PC-3 (cell line): ENCODE results near the gene C3orf33. TPM values are rescaled to one million over a fixed set of nuclear protein-coding genes. Genes with fewer than 3 reads are reported as not detected.

Experiments
- ATAC-seq: fragments of 200-7000 bp; cut with Tn5 transposase; 2 replicates; pipeline ENCODE4 v1.9.1; 2020; ENCODE audit warnings: mild to moderate bottlenecking, moderate library complexity
- BruUV-seq: library from RNA; stranded (reverse); fragments of 400-500 nt; replicated peaks from 2 replicates; lab custom pipeline; 2021; lab: Mats Ljungman, UMichigan
- CTCF ChIA-PET: fragments of 300-600 bp; sonication (Branson Sonifier 250); formaldehyde crosslinking; loops from one replicate; lab custom pipeline; 2022; ENCODE audit warnings: antibody characterized with exemption; lab: Charles Lee
- POLR2A ChIA-PET: fragments of 300-600 bp; sonication (Branson Sonifier 250); formaldehyde crosslinking; loops from one replicate; lab custom pipeline; 2022; ENCODE audit warnings: antibody characterized with exemption; ENCODE audit not compliant: unreplicated experiment; lab: Charles Lee
- DNase-seq: peaks from one replicate; pipeline ENCODE4 v3.0.0-alpha.2; 2015
- H2AFZ ChIP-seq: fragments of 300-600 bp; sonication (generic); 2 replicates; pipeline ENCODE4 v1.6.0; 2016; ENCODE audit warnings: antibody characterized with exemption, low read length
- H3F3A ChIP-seq: fragments of 300-600 bp; sonication (generic); one replicate; pipeline ENCODE4 v1.6.0; 2017; ENCODE audit warnings: antibody characterized with exemption, low read length, control low read depth, mild to moderate bottlenecking; ENCODE audit not compliant: unreplicated experiment
- H3K27ac ChIP-seq: fragments of 300-600 bp; sonication (generic); 2 replicates; pipeline ENCODE4 v1.5.1; 2016; ENCODE audit warnings: mild to moderate bottlenecking, low read length
- H3K27me3 ChIP-seq: fragments of 300-600 bp; sonication (generic); 2 replicates; pipeline ENCODE4 v1.6.1; 2016; ENCODE audit warnings: low read length, mixed read lengths
- H3K36me3 ChIP-seq: fragments of 300-600 bp; sonication (generic); 2 replicates; pipeline ENCODE4 v1.6.1; 2016; ENCODE audit warnings: low read depth, mixed run types, low read length, mixed read lengths
- H3K4me1 ChIP-seq: fragments of 300-600 bp; sonication (generic); 2 replicates; pipeline ENCODE4 v1.5.1; 2016; ENCODE audit warnings: low read length; ENCODE audit not compliant: insufficient read depth
- H3K4me2 ChIP-seq: fragments of 300-600 bp; sonication (generic); 2 replicates; pipeline ENCODE4 v1.6.0; 2016; ENCODE audit warnings: low read length
- H3K4me3 ChIP-seq: fragments of 300-600 bp; sonication (generic); 2 replicates; pipeline ENCODE4 v1.5.1; 2016; ENCODE audit warnings: mild to moderate bottlenecking, low read length, mixed read lengths
- H3K79me2 ChIP-seq: fragments of 300-600 bp; sonication (generic); 2 replicates; pipeline ENCODE4 v1.6.1; 2017; ENCODE audit warnings: low read length, mixed read lengths
- H3K9ac ChIP-seq: fragments of 300-600 bp; sonication (generic); 2 replicates; pipeline ENCODE4 v1.6.0; 2016; ENCODE audit warnings: mild to moderate bottlenecking, low read length
- H3K9me2 ChIP-seq: fragments of 300-600 bp; sonication (generic); replicated peaks from 2 replicates; pipeline ENCODE4 v1.6.1; 2016; ENCODE audit warnings: mixed run types, low read length, mixed read lengths
- H3K9me3 ChIP-seq: fragments of 300-600 bp; sonication (generic); 2 replicates; pipeline ENCODE4 v1.6.1; 2016; ENCODE audit warnings: low read length, mixed read lengths
- H4K20me1 ChIP-seq: fragments of 300-600 bp; sonication (generic); 2 replicates; pipeline ENCODE4 v1.6.1; 2016; ENCODE audit warnings: low read length, mixed read lengths
- CTCF ChIP-seq: fragments of 300-600 bp; sonication (generic); conservative IDR thresholded peaks from 2 replicates; pipeline ENCODE4 v1.5.1; 2017; ENCODE audit warnings: antibody characterized with exemption, low read depth, mild to moderate bottlenecking, low read length
- EZH2 ChIP-seq: fragments of 300-600 bp; sonication (generic); IDR thresholded peaks from one replicate; pipeline ENCODE4 v1.6.1; 2017; ENCODE audit warnings: antibody characterized with exemption, mild to moderate bottlenecking, low read length; ENCODE audit not compliant: unreplicated experiment
- EZH2phosphoT487 ChIP-seq: fragments of 300-600 bp; sonication (generic); IDR thresholded peaks from 2 replicates; pipeline ENCODE4 v1.6.1; 2018; ENCODE audit warnings: mild to moderate bottlenecking, antibody characterized with exemption, low read length, borderline replicate concordance
- intact Hi-C: fragments of 100-400 bp; cut with micrococcal nuclease; formaldehyde crosslinking; loops from 2 replicates; pipeline ENCODE4 v1.9.0; 2023
- total RNA-seq: library from RNA; depleted of rRNA; stranded (reverse); fragments of >200 nt; gene quantifications from 2 replicates; pipeline ENCODE4 v1.2.3, GENCODE V29; 2014

Gene C3orf33
- total RNA-seq, 1 experiment from 2014 or later, result 3.5 TPM

DNA sequence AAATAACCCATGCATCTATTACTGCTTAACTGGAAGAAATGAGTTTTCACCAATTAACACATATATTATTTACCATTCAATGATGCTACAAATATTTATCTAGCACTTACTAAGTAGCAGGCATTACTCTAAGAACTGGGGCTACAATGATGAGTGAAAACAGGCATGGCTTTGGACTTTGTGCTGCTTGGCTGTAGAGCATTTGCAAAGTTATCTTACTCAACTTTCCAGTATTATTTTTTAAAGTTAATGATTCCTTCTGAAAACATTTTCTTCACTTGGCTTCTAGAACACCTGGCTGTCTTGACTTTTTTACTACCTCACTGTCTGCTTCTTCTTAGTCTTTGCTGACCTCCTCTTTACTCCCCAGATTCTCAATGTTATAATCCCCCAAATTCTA lies 1.8 kb downstream of the C3orf33 start:
- H3K27ac ChIP-seq, result no peak overlapping the region
- CTCF ChIA-PET, result no interaction called here
- no TSS peak for BruUV-seq

GRCh38 chr3:155792532-155792931 lies 13.5 kb downstream of the C3orf33 start:
- POLR2A ChIA-PET, result no interaction called here
- no TSS peak for BruUV-seq
- H3K27me3 ChIP-seq, result no peaks in the 10 kb centered on the region

More for the DNA sequence above, 1.8 kb downstream of the C3orf33 start:
- H3F3A ChIP-seq, result no peaks in the 10 kb centered on the region
- no peak for DNase-seq
- no peaks in the 10 kb centered on the region for H3K27me3 ChIP-seq
- H4K20me1 ChIP-seq, result no peaks in the 10 kb centered on the region
- H3K79me2 ChIP-seq, result 0 out of 2 replicates have a peak, but pooled peaks cover 4% of the 10 kb centered on the region
- peaks cover 4% of the 10 kb centered on the region; the same call in 1 of the 2 replicates for H3K4me1 ChIP-seq
- intact Hi-C loops, result no loop called here
- no peak overlapping the region for H3K4me2 ChIP-seq
- H3K36me3 ChIP-seq, result no peaks in the 10 kb centered on the region; the same call in 1 of the 2 replicates
- no peak overlapping the region for H2AFZ ChIP-seq
- ATAC-seq, result no peak
- no peaks in the 10 kb centered on the region for H3K9me2 ChIP-seq
- no peaks in the 10 kb centered on the region for H3K9me3 ChIP-seq
- no peak overlapping the region for H3K9ac ChIP-seq
- TF ChIP-seq EZH2phosphoT487, result no peak
- TF ChIP-seq EZH2, result no peak
- TF ChIP-seq CTCF, result no peak
- POLR2A ChIA-PET, result no interaction called here
- H3K4me3 ChIP-seq, result no peak overlapping the region

More at GRCh38 chr3:155792532-155792931, 13.5 kb downstream of the C3orf33 start:
- Histone ChIP-seq H3K9ac (no peak overlapping the region), H2AFZ (no peak overlapping the region), H3K4me1 (no peaks in the 10 kb centered on the region), H3K9me2 (no peaks in the 10 kb centered on the region), H3K79me2 (no peaks in the 10 kb centered on the region), H3K36me3 (peaks cover 7% of the 10 kb centered on the region), H3F3A (no peaks in the 10 kb centered on the region), H3K4me3 (no peak overlapping the region), H4K20me1 (no peaks in the 10 kb centered on the region), H3K9me3 (no peaks in the 10 kb centered on the region), H3K4me2 (no peak overlapping the region), H3K27ac (no peak overlapping the region)
- no peak for ATAC-seq
- intact Hi-C loops, result no loop called here
- no peak for DNase-seq
- CTCF ChIA-PET, result no interaction called here
- TF ChIP-seq EZH2 (no peak), CTCF (no peak), EZH2phosphoT487 (no peak)
